ENCODE results near the gene MYO18B.

The MYO18B gene, protein sequence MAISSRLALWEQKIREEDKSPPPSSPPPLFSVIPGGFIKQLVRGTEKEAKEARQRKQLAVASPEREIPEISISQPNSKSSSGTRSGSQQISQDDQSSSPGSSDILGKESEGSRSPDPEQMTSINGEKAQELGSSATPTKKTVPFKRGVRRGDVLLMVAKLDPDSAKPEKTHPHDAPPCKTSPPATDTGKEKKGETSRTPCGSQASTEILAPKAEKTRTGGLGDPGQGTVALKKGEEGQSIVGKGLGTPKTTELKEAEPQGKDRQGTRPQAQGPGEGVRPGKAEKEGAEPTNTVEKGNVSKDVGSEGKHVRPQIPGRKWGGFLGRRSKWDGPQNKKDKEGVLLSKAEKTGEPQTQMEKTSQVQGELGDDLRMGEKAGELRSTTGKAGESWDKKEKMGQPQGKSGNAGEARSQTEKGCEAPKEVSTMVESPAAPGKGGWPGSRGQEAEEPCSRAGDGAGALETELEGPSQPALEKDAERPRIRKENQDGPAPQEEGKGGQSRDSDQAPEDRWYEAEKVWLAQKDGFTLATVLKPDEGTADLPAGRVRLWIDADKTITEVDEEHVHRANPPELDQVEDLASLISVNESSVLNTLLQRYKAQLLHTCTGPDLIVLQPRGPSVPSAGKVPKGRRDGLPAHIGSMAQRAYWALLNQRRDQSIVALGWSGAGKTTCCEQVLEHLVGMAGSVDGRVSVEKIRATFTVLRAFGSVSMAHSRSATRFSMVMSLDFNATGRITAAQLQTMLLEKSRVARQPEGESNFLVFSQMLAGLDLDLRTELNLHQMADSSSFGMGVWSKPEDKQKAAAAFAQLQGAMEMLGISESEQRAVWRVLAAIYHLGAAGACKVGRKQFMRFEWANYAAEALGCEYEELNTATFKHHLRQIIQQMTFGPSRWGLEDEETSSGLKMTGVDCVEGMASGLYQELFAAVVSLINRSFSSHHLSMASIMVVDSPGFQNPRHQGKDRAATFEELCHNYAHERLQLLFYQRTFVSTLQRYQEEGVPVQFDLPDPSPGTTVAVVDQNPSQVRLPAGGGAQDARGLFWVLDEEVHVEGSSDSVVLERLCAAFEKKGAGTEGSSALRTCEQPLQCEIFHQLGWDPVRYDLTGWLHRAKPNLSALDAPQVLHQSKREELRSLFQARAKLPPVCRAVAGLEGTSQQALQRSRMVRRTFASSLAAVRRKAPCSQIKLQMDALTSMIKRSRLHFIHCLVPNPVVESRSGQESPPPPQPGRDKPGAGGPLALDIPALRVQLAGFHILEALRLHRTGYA (N-terminal part only)

DNA sequence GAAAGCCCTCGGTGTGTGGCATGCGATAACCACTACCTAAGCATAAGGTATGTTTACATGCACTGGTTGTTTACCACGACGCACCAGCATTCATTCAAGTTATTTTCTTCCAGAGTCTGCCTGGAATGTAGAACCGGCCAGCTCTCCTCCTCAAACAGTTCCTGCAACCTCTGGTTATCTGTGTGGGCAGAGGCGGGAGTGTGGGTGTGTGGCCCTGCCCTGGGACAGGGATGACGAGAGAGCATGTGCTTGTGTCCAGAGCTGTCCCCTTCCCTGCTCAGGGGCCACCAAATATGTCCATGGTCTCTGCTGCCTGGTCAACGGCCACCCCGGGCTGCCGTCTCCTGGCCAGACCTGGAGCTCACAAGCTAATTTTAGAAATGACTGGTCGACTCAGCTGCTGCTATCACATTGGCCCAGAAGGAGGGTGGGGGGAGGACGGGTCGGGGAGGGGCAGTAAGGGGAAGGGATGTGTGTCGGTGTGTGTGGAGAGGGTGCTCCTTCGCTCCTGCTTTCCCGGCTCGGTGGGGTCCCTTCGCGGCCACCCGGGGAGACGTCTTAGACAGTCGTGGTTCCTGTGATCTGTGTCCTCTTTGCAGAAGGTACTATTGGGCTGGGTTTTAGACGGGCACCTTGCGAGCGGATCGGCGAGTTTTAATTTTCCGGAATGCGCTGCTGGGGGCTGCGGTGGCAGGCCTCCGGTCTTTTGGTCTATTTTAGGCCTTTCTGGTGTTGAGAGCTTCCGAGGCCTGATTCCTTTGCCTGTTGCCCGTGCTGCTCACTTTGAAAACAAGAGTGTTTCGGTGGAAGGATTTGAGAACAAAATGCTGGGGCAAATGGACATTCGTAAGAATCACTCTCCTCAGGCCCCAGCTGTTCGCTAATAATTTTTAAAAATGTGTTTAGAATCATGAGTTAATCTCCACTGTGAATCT, at the start of gene MYO18B:
Gene MYO18B, plus strand, starts transcription at position 497 of the 935 bp plus-strand sequence. CDS start 18,905 bp downstream, outside the sequence.
- no peak within 1 kb of the TSS for H3K4me3 ChIP-seq (replicated peaks; ENCODE audit: low read depth, low read length)
- TF ChIP-seq, protein P1, sequence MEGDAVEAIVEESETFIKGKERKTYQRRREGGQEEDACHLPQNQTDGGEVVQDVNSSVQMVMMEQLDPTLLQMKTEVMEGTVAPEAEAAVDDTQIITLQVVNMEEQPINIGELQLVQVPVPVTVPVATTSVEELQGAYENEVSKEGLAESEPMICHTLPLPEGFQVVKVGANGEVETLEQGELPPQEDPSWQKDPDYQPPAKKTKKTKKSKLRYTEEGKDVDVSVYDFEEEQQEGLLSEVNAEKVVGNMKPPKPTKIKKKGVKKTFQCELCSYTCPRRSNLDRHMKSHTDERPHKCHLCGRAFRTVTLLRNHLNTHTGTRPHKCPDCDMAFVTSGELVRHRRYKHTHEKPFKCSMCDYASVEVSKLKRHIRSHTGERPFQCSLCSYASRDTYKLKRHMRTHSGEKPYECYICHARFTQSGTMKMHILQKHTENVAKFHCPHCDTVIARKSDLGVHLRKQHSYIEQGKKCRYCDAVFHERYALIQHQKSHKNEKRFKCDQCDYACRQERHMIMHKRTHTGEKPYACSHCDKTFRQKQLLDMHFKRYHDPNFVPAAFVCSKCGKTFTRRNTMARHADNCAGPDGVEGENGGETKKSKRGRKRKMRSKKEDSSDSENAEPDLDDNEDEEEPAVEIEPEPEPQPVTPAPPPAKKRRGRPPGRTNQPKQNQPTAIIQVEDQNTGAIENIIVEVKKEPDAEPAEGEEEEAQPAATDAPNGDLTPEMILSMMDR (IDR thresholded peaks at IDR 0.05; ENCODE audit: low read length, missing control alignments): no peak
- no peak for DNase-seq (ENCODE audit: low read depth)

DNA sequence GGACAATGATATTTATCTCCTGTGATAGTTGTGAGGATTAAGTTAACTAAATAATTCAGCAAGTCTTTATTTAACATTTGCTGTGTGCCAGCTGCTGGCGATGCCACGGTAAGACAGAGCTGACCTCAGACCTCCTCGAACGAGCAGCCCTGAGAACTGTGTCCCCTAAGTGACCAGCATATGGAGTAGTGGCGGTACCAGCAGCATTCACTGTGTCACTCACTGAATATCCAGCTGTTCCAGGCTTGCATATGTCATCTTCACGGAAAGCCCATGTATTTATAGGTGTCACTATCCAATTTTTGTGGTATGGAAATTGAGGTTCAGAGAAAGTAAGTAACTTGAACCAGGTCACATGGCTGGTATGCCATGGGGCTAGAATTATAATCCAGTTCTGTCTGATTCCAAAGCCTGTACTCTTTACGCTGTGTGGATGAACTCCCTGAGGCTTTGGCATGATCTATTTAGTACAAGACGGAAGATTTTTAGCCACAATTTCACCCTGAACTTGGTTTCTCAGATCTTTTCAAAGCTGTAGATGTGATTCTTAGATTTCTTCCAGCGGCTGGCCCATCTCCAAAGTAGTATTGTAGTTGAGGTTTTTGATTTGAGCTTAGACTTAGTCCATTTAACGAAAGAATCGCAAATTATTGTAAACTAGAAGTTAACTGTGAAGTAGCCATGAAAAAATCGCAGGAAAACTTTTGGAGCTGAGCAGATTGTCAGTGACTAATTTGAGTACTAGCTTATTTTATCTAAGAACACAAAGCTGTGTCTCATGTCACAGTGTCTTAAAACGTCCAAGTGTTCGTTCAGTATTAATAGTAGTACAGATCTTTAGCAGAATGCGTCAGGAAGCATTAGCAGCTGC, 49.4 kb upstream of the MYO18B start:
- TF ChIP-seq, protein P1 (IDR thresholded peaks at IDR 0.05; ENCODE audit: low read length, missing control alignments): no peak
- no peak overlapping the region for H3K4me3 ChIP-seq (replicated peaks; ENCODE audit: low read depth, low read length)
- DNase-seq (ENCODE audit: low read depth): no peak

DNA sequence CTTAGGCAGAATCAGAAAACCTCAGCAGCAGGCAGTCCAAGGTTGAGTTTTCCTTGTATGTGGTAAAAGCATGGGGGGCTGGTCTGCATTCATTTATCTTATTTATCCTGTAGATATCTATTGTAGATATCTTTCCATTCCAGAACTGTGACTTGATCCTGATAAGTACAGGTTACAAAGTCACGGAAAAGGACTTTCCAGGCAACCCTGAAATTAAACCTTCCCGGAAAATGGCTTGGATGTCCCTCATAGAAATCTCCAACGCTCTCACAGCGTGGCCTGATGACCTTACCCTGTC, 48.8 kb upstream of the MYO18B start:
- DNase-seq (ENCODE audit: low read depth): no peak
- TF ChIP-seq, protein P1 (IDR thresholded peaks at IDR 0.05; ENCODE audit: low read length, missing control alignments): no peak
- no peak overlapping the region for H3K4me3 ChIP-seq (replicated peaks; ENCODE audit: low read depth, low read length)

DNA sequence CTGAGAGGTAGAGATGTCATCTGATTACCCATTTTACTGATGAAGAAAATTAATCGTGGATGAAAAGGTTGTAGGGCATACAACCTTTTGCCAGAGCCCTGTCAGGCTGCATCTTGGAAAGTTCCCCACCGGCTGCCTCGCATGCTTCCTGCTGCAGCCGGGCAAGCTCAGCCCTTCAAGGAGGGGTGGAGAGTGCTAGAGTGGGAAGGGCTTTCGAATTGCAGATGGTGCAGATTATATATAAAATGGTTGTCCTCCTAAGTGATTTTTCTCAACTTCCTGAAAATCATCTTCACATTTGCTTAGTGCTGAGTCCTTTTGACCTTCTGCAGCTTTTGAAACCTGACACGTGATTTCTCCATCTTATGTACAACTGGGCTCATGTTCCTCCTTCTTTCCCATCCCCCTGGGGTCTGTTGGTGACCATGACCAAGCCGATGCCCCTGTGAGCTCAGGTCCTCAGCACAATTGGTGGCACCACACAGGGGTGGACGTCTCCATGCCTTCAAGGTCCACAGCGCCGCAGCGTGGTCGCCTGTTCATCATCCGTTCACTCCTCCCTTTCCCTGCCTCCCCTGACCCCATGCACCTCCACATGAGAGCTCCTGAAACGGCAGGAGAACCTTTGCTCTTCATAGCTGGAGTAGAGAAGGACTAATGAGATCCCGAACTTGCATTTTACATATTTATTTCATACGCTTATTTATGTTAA, 47.6 kb upstream of the MYO18B start:
- no peak for DNase-seq (ENCODE audit: low read depth)
- TF ChIP-seq, protein P1 (IDR thresholded peaks at IDR 0.05; ENCODE audit: low read length, missing control alignments): no peak
- no peak overlapping the region for H3K4me3 ChIP-seq (replicated peaks; ENCODE audit: low read depth, low read length)

DNA sequence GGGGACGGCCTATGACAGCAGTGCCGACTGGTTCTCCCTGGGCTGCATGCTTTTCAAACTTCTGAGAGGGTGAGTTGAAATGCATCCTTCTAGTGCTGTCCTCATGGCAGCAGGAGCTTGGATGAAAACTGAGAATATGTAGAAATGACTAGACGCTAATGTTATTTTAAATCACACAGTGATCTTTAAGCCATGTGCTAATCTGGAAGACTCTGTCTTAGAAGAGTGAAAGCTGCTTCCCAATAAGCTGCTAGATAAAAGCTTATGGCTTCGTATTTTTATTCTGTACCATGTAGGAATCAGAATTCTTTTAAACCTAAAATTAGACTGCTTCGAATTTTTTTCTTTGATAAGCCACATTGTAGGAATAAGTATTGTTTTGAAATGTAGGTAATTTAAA, 46.8 kb upstream of the MYO18B start:
- TF ChIP-seq, protein P1 (IDR thresholded peaks at IDR 0.05; ENCODE audit: low read length, missing control alignments): no peak
- DNase-seq (ENCODE audit: low read depth): no peak

More for the DNA sequence above, 46.8 kb upstream of the MYO18B start:
- H3K4me3 ChIP-seq (replicated peaks; ENCODE audit: low read depth, low read length): no peak overlapping the region

All from fibroblast of pulmonary artery (primary cell).